GM18507 (cell line): ENCODE measurements around the gene GFOD1.
"Not testable (repeated sequence)": the region's sequence is repeated elsewhere in the genome, so short reads cannot be mapped to it uniquely, and the experiment has no call there.

ENCODE experiments used
- DNase-seq: peaks from one replicate; pipeline ENCODE4 v3.0.0; 2011; ENCODE audit warnings: low read depth; ENCODE audit not compliant: insufficient read length; ENCODE audit errors: extremely low spot score
- FAIRE-seq: peaks from 2 replicates; lab custom pipeline; 2011; peaks lifted over from hg19 to GRCh38; lab: Jason Lieb, UNC

Gene GFOD1

GRCh38 chr6:13395272-13396237 is 91.8 kb downstream of the GFOD1 start:
- DNase-seq: no peak
- FAIRE-seq: peak; percentile 65

DNA sequence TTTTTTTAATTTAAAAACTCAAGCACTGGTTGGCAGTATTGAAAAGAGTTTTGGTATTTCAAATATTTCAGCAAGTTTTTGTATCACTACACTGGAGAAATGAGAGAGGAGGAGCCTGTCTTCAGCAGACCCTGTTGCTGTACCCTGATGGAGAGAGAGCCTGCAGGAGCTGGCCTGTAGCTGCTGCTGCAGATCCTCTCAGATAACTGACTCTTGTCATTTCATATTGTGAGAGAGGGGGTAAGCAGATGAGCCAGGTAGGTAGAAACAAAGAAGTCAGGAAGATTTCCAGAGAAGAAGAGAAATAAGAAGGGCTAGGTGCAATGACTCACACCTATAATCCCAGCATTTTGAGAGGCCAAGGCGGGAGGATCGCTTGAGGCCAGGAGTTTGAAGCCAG is 94.9 kb downstream of the GFOD1 start:
- DNase-seq (no peak), FAIRE-seq (no peak)

GRCh38 chr6:13391537-13391936 is 95.9 kb downstream of the GFOD1 start:
- DNase-seq: no peak
- FAIRE-seq: no peak

GRCh38 chr6:13390658-13391057 is 96.7 kb downstream of the GFOD1 start:
- no peak for DNase-seq
- FAIRE-seq: no peak

DNA sequence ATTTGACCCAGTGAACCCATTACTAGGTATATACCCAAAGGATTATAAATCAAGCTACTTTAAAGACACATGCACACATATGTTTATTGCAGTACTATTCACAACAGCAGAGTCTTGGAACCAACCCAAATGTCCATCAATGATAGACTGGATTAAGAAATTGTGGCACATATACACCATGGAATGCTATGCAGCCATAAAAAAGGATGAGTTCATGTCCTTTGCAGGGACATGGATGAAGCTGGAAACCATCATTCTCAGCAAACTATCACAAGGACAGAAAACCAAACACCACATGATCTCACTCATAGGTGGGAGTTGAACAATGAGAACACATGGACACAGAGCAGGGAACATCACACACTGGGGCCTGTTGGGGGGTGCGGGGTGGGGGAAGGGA is 98.2 kb downstream of the GFOD1 start:
- FAIRE-seq, DNase-seq: not testable (repeated sequence)

DNA sequence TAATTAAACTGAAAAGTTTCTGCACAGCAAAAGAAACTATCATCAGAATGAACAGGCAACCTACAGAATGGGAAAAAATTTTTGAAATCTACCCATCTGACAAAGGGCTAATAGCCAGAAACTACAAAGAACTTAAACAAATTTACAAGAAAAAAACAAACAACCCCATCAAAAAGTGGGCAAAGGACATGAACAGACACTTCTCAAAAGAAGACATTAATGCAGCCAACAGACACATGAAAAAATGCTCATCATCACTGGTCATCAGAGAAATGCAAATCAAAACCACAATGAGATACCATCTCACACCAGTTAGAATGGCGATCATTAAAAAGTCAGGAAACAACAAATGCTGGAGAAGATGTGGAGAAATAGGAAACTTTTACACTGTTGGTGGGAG is 98.6 kb downstream of the GFOD1 start:
- DNase-seq, FAIRE-seq: not testable (repeated sequence)

DNA sequence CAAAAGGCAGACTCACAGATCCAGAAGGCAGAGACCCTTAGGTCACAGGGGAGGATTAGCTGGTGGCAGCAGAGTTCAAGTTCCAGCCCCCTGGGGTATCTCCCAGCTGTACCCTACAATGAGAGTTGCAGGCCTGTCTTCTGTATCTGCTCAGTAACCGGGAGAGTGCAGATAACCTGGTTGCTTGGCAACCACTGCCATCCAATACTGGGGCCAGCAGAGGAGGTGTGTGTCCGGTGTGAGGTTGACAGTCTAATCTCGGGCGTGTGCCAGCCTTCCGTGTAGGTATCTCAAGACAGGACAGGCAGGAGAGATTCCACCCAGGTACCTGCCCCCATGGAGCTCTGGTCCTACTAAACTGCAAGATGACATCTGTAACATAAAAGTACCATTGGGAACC is 102.4 kb downstream of the GFOD1 start:
- DNase-seq (no peak), FAIRE-seq (no peak)

- FAIRE-seq: no peak
- no peak for DNase-seq
Measured at GRCh38 chr6:13384506-13384905, 102.9 kb downstream of the GFOD1 start.

GRCh38 chr6:13383328-13384163 is 103.9 kb downstream of the GFOD1 start:
- peak; percentile 45 for DNase-seq

DNA sequence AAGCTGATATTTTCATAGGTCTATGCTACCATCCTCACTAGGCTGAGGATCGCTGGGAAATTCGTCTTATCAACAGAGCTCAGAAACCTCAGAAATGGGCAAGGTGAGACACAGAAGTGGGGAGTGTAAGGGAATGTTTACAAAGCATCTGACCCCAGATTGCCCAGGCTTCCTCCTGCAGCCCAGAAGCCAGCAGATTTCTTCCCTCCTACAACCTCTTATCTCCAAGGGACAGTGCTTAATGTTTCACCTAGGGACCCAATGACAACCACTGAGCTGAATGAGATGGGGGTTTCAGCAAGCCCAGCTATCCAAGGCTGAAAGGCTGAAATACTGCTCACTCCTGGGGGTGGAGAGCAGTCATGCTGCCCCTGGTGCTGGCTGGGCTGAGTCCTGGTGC is 106.6 kb downstream of the GFOD1 start:
- no peak for DNase-seq
- no peak for FAIRE-seq

More at GRCh38 chr6:13383328-13384163, 103.9 kb downstream of the GFOD1 start:
- peak; percentile 86 for FAIRE-seq

DNA sequence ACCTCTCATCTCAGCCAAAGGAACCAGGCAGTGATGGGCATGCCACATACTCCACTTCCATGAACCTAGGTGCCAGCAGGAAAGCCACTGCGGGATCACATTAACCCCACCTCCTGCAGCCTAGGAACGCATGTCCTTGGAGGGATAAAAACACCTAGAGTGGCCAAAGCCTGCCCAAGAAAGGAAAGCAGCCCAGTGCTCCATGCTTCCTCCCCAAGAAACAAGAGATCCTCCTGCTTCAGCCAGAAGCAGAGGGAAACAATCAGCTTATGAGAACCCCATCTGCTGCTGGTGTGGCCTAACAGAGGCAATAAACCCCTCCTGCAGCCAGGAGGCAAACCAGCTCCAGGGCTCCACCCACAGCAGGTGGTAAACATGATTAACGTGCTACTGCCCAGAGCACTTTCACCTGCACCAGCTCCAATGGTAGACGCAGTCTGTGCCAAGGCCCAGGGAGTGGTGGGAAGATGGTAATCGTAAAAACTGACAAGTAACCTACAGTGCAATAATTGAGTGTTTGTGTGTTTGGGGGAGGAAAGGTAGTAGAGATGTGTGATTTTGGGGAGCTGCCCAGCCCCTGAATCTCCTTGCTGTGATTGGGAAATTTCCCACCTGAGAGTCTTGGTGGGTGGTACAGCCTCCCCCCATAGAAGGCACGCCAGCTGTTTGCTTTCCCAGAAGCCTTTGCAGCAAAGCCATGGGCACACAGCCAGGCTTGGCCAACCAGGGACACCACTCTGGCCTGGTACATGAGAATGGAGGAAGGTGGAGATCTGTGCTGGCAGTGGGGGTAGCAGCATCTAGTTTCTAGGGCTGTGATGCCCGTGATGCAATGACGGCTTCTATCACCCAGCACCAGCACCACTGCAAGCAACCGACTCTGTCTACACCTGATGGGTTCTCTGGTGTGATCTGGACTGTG is 108.5 kb downstream of the GFOD1 start:
- FAIRE-seq (no peak), DNase-seq (no peak)

DNA sequence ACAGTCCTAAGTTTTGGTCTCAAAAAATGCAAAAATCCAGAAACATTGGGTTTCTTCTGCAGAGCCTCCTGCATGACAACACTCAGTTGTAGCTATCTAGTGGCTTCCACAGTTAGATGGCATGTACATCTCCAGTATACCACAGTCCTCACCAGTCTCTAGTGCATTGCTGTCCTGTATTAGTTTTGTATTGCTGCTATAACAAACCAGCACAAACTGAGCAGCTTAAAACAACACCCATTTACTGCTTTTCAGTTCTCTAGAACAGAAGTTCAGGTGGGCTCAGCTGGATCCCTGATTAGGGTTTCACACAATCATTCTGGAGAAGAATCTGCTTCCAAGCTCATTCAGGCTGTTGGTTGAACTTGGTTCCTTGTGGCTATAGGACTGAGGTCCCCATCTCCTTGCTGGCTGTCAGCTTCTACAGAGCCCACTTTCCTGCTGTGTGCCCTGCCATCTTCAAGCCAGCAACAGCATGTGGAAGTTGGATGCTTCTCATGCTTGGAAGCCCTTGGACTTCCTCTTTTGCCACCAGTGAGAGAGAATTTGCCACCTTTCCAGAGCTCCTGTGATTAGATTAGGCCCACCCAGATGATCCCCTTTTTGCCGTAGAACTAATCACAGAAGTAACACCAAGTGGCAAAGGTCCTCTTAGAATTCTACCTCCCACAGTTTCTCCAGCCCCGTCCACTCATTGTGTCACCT is 110.2 kb downstream of the GFOD1 start:
- DNase-seq: no peak
- FAIRE-seq: no peak

GRCh38 chr6:13375360-13375878 is 112.0 kb downstream of the GFOD1 start:
- DNase-seq (peak; percentile 36), FAIRE-seq (peak; percentile 93)

- DNase-seq (no peak), FAIRE-seq (no peak)
Measured at GRCh38 chr6:13373919-13374318, 113.5 kb downstream of the GFOD1 start.

GRCh38 chr6:13373488-13373886 is 113.9 kb downstream of the GFOD1 start:
- DNase-seq (no peak), FAIRE-seq (no peak)

DNA sequence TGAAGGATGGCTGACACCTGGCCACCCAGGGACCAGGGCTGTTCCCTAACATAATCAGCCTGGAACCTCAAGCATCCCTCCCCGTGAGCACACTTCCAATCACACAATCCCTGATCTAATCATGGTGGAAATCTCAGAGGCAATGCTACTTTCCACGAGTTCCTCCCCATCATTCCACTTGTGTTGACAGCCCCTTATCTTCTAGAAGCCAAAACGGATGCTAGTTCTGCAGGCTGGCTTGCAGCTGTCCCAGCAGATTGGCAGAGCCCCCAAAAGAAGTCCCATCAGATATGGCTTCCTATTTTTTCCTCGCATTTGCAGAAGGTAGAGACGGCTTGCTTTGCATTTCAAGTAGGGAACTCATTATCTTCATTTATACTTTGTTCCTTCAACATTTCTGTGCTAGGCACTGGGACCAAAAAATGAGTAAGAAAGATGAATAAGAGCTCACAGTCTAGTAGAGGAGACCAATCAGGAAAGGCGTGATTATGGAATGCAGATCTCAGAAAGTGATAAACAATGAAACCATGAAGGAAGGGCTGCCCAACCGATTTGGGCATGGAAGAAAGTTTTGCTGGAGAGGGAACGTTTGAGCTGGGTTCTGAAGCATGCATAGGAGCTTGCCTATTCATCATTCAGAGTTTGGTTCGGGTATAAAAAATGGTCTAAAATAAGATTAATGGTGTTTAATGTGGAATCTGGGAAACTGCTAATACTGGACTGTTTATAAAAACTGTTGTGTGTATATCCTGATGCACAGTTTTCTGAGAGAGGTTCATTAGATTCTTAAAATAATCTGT is 114.5 kb downstream of the GFOD1 start:
- FAIRE-seq: no peak

GRCh38 chr6:13372076-13372475 is 115.3 kb downstream of the GFOD1 start:
- DNase-seq (no peak), FAIRE-seq (no peak)

More for the DNA sequence above, 114.5 kb downstream of the GFOD1 start:
- no peak for DNase-seq
